GM18505 (cell line): ENCODE data around the gene ARHGAP42.
"Not testable (repeated sequence)": the region's sequence is repeated elsewhere in the genome, so short reads cannot be mapped to it uniquely, and the experiment has no call there.

ENCODE experiments used
- ATAC-seq: cut with Tn5 transposase; IDR thresholded peaks from one replicate; pipeline ENCODE4 v1.9.1; 2021; ENCODE audit not compliant: unreplicated experiment
- POLR2A ChIP-seq: IDR thresholded peaks from 4 replicates; pipeline ENCODE4 v1.6.1; 2011; ENCODE audit warnings: borderline replicate concordance; ENCODE audit not compliant: insufficient read depth, insufficient read length; ENCODE audit errors: extremely low read depth

Gene ARHGAP42

GRCh38 chr11:100687054-100687629 lies at the start of gene ARHGAP42:
Gene ARHGAP42, plus strand, starts transcription at chr11:100687288. Its CDS starts 391 bp downstream, at chr11:100687679.
- peak; percentile 37 for TF ChIP-seq POLR2A
- peak; percentile 71 for ATAC-seq

- TF ChIP-seq POLR2A, result no peak
- no peak for ATAC-seq
Observed at GRCh38 chr11:100637706-100638105, 49.4 kb upstream of the ARHGAP42 start.

GRCh38 chr11:100638648-100639047 lies 48.4 kb upstream of the ARHGAP42 start:
- ATAC-seq, result no peak
- TF ChIP-seq POLR2A, result no peak

GRCh38 chr11:100639140-100639539 lies 47.9 kb upstream of the ARHGAP42 start:
- no peak for ATAC-seq
- TF ChIP-seq POLR2A, result no peak

- no peak for ATAC-seq
- TF ChIP-seq POLR2A, result no peak
Observed at GRCh38 chr11:100640071-100640470, 47.0 kb upstream of the ARHGAP42 start.

GRCh38 chr11:100640646-100641045 lies 46.4 kb upstream of the ARHGAP42 start:
- ATAC-seq, result no peak
- no peak for TF ChIP-seq POLR2A

GRCh38 chr11:100641456-100641855 lies 45.6 kb upstream of the ARHGAP42 start:
- no peak for ATAC-seq
- no peak for TF ChIP-seq POLR2A

- no peak for TF ChIP-seq POLR2A
- no peak for ATAC-seq
Observed at GRCh38 chr11:100646545-100646944, 40.5 kb upstream of the ARHGAP42 start.

GRCh38 chr11:100647861-100648260 lies 39.2 kb upstream of the ARHGAP42 start:
- ATAC-seq, result no peak
- TF ChIP-seq POLR2A, result no peak

- no peak for TF ChIP-seq POLR2A
- no peak for ATAC-seq
Observed at GRCh38 chr11:100663583-100663982, 23.5 kb upstream of the ARHGAP42 start.

GRCh38 chr11:100663996-100664395 lies 23.1 kb upstream of the ARHGAP42 start:
- ATAC-seq, result no peak
- no peak for TF ChIP-seq POLR2A

- ATAC-seq, result not testable (repeated sequence)
Observed at GRCh38 chr11:100666816-100667215, 20.3 kb upstream of the ARHGAP42 start.

- TF ChIP-seq POLR2A, result no peak
- ATAC-seq, result no peak
Observed at GRCh38 chr11:100667449-100667848, 19.6 kb upstream of the ARHGAP42 start.

- no peak for TF ChIP-seq POLR2A
- ATAC-seq, result no peak
Observed at GRCh38 chr11:100670140-100670539, 16.9 kb upstream of the ARHGAP42 start.

GRCh38 chr11:100671471-100671870 lies 15.6 kb upstream of the ARHGAP42 start:
- no peak for TF ChIP-seq POLR2A

More at GRCh38 chr11:100671471-100671870, 15.6 kb upstream of the ARHGAP42 start:
- no peak for ATAC-seq
